ENCODE data around the gene PKHD1. TPM values are rescaled to one million over a fixed set of nuclear protein-coding genes. Genes with fewer than 3 reads are reported as not detected.

PKHD1 gene
- total and polyA plus RNA-seq, 2 of the 13 experiments (the other 11 are each of a cell fraction or from before 2014, with no cell fraction given) = 0.01 to 0.13 TPM

DNA sequence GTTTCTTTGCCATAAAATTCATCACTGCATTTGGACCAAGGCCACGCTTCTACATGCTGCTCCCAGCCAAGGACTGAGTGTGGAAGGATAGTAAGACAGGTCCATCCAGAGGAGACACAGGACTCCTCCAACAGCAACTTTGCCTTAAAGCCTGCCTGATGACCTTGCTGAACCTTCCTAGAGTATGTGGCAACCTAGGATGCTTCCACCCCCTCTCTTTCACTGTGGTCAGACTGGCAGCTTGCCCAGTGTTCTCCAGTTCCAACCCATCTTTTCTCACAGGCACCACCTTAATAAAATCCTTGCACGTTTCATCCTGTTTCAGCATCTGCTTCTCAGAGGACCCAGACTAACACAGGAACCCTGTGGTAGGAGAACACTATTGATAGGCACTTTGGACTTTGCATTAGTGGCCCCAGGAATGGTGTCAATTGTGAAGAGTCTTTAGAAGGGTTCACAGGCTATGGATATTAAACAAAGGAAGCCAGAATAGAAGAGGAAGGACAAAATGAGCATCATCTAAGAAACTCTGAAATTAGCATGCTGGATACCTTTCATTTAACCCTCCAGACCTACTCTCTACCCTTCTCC, 2.4 kb upstream of the PKHD1 start (continued):
- no peak for TF ChIP-seq ZBTB26 (CRISPR knock-in tag; IDR thresholded peaks at IDR 0.05; ENCODE audit: borderline replicate concordance)

DNA sequence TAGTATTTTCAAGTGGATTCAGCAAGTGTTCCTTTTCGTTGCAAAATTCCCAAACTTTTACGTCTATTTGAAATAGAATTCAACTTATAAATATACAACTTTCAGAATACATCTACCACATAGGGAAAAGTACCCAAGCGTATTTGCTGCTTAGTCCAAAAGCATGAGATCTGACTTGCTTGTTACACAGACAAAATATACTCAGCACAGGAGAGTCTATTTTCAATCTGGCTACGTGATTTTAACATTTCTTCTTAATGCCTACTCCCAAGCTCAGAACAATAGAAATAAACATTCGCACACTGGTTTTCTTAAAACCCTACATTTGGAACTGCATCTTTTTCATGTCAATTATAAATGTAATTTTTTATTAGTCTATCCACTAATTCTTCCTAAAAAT, 672 bp downstream of the PKHD1 start:
- no peak overlapping the region for H3K27ac ChIP-seq (ENCODE audit: extremely low read length, insufficient read depth, low read length)
- TF ChIP-seq ZNF556 (CRISPR knock-in tag; IDR thresholded peaks at IDR 0.05; ENCODE audit: borderline replicate concordance) = no peak
- no peak for TF ChIP-seq ZNF773 (CRISPR knock-in tag; IDR thresholded peaks at IDR 0.05; ENCODE audit: borderline replicate concordance)
- TF ChIP-seq, protein P1, sequence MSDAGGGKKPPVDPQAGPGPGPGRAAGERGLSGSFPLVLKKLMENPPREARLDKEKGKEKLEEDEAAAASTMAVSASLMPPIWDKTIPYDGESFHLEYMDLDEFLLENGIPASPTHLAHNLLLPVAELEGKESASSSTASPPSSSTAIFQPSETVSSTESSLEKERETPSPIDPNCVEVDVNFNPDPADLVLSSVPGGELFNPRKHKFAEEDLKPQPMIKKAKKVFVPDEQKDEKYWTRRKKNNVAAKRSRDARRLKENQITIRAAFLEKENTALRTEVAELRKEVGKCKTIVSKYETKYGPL (CRISPR knock-in tag; IDR thresholded peaks at IDR 0.05) = no peak
- TF ChIP-seq TFAP4 (IDR thresholded peaks at IDR 0.05; ENCODE audit: borderline replicate concordance, low read depth) = no peak
- TF ChIP-seq ZKSCAN8 (CRISPR knock-in tag; IDR thresholded peaks at IDR 0.05; ENCODE audit: borderline replicate concordance) = no peak
- no peak for TF ChIP-seq MIER2 (CRISPR knock-in tag; IDR thresholded peaks at IDR 0.05)
- no peak for TF ChIP-seq HES4 (CRISPR knock-in tag; IDR thresholded peaks at IDR 0.05; ENCODE audit: borderline replicate concordance)
- TF ChIP-seq KDM5A (IDR thresholded peaks at IDR 0.05; ENCODE audit: borderline replicate concordance, low read length) = no peak
- TF ChIP-seq DNMT3B (CRISPR knock-in tag; conservative IDR thresholded peaks at IDR 0.05) = no peak
- TF ChIP-seq ZNF263 (CRISPR knock-in tag; IDR thresholded peaks at IDR 0.05) = no peak
- TF ChIP-seq, protein P2, sequence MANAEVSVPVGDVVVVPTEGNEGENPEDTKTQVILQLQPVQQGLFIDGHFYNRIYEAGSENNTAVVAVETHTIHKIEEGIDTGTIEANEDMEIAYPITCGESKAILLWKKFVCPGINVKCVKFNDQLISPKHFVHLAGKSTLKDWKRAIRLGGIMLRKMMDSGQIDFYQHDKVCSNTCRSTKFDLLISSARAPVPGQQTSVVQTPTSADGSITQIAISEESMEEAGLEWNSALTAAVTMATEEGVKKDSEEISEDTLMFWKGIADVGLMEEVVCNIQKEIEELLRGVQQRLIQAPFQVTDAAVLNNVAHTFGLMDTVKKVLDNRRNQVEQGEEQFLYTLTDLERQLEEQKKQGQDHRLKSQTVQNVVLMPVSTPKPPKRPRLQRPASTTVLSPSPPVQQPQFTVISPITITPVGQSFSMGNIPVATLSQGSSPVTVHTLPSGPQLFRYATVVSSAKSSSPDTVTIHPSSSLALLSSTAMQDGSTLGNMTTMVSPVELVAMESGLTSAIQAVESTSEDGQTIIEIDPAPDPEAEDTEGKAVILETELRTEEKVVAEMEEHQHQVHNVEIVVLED (CRISPR knock-in tag; IDR thresholded peaks at IDR 0.05; ENCODE audit: borderline replicate concordance) = no peak
- TF ChIP-seq, protein P3, sequence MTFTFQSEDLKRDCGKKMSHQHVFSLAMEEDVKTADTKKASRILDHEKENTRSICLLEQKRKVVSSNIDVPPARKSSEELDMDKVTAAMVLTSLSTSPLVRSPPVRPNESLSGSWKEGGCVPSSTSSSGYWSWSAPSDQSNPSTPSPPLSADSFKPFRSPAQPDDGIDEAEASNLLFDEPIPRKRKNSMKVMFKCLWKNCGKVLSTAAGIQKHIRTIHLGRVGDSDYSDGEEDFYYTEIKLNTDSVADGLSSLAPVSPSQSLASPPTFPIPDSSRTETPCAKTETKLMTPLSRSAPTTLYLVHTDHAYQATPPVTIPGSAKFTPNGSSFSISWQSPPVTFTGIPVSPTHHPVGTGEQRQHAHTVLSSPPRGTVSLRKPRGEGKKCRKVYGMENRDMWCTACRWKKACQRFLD (CRISPR knock-in tag; IDR thresholded peaks at IDR 0.05; ENCODE audit: borderline replicate concordance) = no peak
- TF ChIP-seq SNAI1 (CRISPR knock-in tag; IDR thresholded peaks at IDR 0.05; ENCODE audit: borderline replicate concordance) = no peak
- TF ChIP-seq ZNF839 (CRISPR knock-in tag; IDR thresholded peaks at IDR 0.05; ENCODE audit: borderline replicate concordance) = no peak
- TF ChIP-seq, protein P4, sequence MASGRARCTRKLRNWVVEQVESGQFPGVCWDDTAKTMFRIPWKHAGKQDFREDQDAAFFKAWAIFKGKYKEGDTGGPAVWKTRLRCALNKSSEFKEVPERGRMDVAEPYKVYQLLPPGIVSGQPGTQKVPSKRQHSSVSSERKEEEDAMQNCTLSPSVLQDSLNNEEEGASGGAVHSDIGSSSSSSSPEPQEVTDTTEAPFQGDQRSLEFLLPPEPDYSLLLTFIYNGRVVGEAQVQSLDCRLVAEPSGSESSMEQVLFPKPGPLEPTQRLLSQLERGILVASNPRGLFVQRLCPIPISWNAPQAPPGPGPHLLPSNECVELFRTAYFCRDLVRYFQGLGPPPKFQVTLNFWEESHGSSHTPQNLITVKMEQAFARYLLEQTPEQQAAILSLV (CRISPR knock-in tag; IDR thresholded peaks at IDR 0.05; ENCODE audit: borderline replicate concordance) = no peak

More for the DNA sequence above, 672 bp downstream of the PKHD1 start:
- Histone ChIP-seq H4K20me1 (ENCODE audit: insufficient read depth, low read length) (no peaks in the 10 kb centered on the region), H3K9ac (ENCODE audit: insufficient read depth, low read depth, low read length) (no peak overlapping the region), H2AFZ (ENCODE audit: low read length) (no peak overlapping the region), H3K4me2 (ENCODE audit: low read depth, low read length) (no peak overlapping the region), H3K4me1 (ENCODE audit: insufficient read depth, low read length) (peaks cover 24% of the 10 kb centered on the region), H3K27me3 (ENCODE audit: control insufficient read depth in 1 of 2, insufficient read depth in 2 of 2, low read length in 2 of 2) (no peaks in the 10 kb centered on the region), H3K4me3 (replicated peaks in 1 of 3; ENCODE audit: insufficient read depth in 1 of 3, low read depth in 2 of 3, low read length in 3 of 3) (no peak overlapping the region), H3K36me3 (replicated peaks in 1 of 2; ENCODE audit: control insufficient read depth in 1 of 2, insufficient read depth in 2 of 2, low read length in 2 of 2) (no peaks in the 10 kb centered on the region), H3K9me3 (ENCODE audit: low read length) (no peaks in the 10 kb centered on the region), H3K79me2 (ENCODE audit: insufficient read depth, low read length) (no peaks in the 10 kb centered on the region)
- POLR2A ChIA-PET = no interaction called here
- no TSS peak for BruUV-seq (replicated peaks)
- intact Hi-C loops (cut with micrococcal nuclease; ENCODE audit: unreplicated experiment) (loop anchor here (2.0 to 10.0 kb wide), 2 partner anchors 144 to 178 kb away; no protein-coding TSS in a partner anchor), in situ Hi-C loops (cut with HindIII; ENCODE audit: extremely low pct_ligation_motif_present, low pct_unique_long_range_greater_than_20kb) (no loop called here)
- DNase-seq (ENCODE audit: low spot score) = no peak
- WGBS (ENCODE audit: low lambda C conversion rate) = 36% methylated on average over 5 of the region's 5 CpGs
- CTCF ChIA-PET (ENCODE audit: low intra/inter-chr PET ratio, low total read pairs) = no interaction called here
- no peak for FAIRE-seq
- ATAC-seq = no peak

Measured in HepG2 (cell line).